CD4-positive, alpha-beta T cell (primary cell): ENCODE measurements around the gene STEAP2. TPM values are rescaled to one million over a fixed set of nuclear protein-coding genes. Genes with fewer than 3 reads are reported as not detected.

Experiments used
- ATAC-seq: fragments of 200-7000 bp; cut with Tn5 transposase; one replicate; pipeline ENCODE4 v1.10.0; 2022; ENCODE audit warnings: mild to moderate bottlenecking; ENCODE audit not compliant: poor library complexity
- CTCF ChIA-PET: fragments of 350-600 bp; sonication (Branson Sonifier 250); formaldehyde crosslinking; loops from one replicate; lab custom pipeline; 2021; ENCODE audit warnings: antibody characterized with exemption, inconsistent platforms; lab: Charles Lee
- POLR2A ChIA-PET: fragments of 350-600 bp; sonication (Branson Sonifier 250); formaldehyde crosslinking; loops from one replicate; lab custom pipeline; 2021; ENCODE audit warnings: antibody characterized with exemption, inconsistent platforms; lab: Charles Lee
- DNase-seq, 14 experiments: peaks; one replicate each; pipeline ENCODE4 v3.0.0-alpha.2; 2013 to 2020; ENCODE audit warnings: mixed read lengths in 2 of 14
- H3K27ac ChIP-seq, 2 donors: one replicate each; pipeline versions ENCODE4 v1.5.1 to v1.7.0; 2013; ENCODE audit warnings: low read length in 2 of 2, low read depth in 1 of 2, mild to moderate bottlenecking in 1 of 2
- H3K27me3 ChIP-seq, 2 experiments: 1 replicate in 1 of 2; 2 replicates in 1 of 2; pipeline versions ENCODE4 v1.6.1 to v1.7.0; 2013; ENCODE audit warnings: low read length in 2 of 2, control low read depth in 1 of 2, mild to moderate bottlenecking in 1 of 2, moderate library complexity in 1 of 2; ENCODE audit not compliant: insufficient read depth in 2 of 2, control insufficient read depth in 1 of 2
- H3K36me3 ChIP-seq: one replicate; pipeline ENCODE4 v1.6.1; 2013; ENCODE audit warnings: low read length, control low read depth; ENCODE audit not compliant: insufficient read depth
- H3K4me1 ChIP-seq: one replicate; pipeline ENCODE4 v1.6.1; 2013; ENCODE audit warnings: low read length, control low read depth; ENCODE audit not compliant: insufficient read depth
- H3K4me3 ChIP-seq: one replicate; pipeline ENCODE4 v1.5.1; 2013; ENCODE audit warnings: mild to moderate bottlenecking, low read length, moderate library complexity
- H3K9me3 ChIP-seq, 2 experiments: 1 replicate in 1 of 2; 2 replicates in 1 of 2; pipeline versions ENCODE4 v1.6.1 to v1.7.0; 2013; ENCODE audit warnings: low read length in 2 of 2, mild to moderate bottlenecking in 2 of 2, control low read depth in 1 of 2, moderate library complexity in 1 of 2; ENCODE audit not compliant: control insufficient read depth in 1 of 2, insufficient read depth in 1 of 2
- H3K27ac Mint-ChIP-seq: one replicate; pipeline ENCODE4 v1.8.0; 2020; ENCODE audit warnings: mixed read lengths
- H3K27me3 Mint-ChIP-seq: one replicate; pipeline ENCODE4 v1.8.0; 2021; ENCODE audit warnings: mixed read lengths
- H3K36me3 Mint-ChIP-seq: one replicate; pipeline ENCODE4 v1.8.0; 2021; ENCODE audit warnings: low read depth, mixed read lengths
- H3K4me1 Mint-ChIP-seq: one replicate; pipeline ENCODE4 v1.8.0; 2021; ENCODE audit warnings: low read depth, mixed read lengths
- H3K4me3 Mint-ChIP-seq: one replicate; pipeline ENCODE4 v1.8.0; 2020; ENCODE audit warnings: mild to moderate bottlenecking, mixed read lengths
- H3K9me3 Mint-ChIP-seq: one replicate; pipeline ENCODE4 v1.8.0; 2020; ENCODE audit warnings: mixed read lengths
- CTCF ChIP-seq: fragments of 200-600 bp; IDR thresholded peaks from one replicate; pipeline ENCODE4 v1.8.0; 2022; ENCODE audit warnings: antibody characterized with exemption, mild to moderate bottlenecking
- intact Hi-C, 2 experiments: fragments of 100-400 bp; cut with DNase I in 1 of 2; cut with micrococcal nuclease in 1 of 2; formaldehyde crosslinking; loops; one replicate each; pipeline versions ENCODE4 v1.15.1 to v1.9.0; 2023 to 2025; cut with DNase I, micrococcal nuclease
- total RNA-seq, 174 experiments: library from RNA in 2 of 174; stranded (reverse) in 2 of 174; gene quantifications; one replicate each; pipeline ENCODE4 v1.2.3 and lab custom pipeline; 2021 to 2026

Gene STEAP2
- total RNA-seq, 2 experiments from 2014 or later, result not detected

DNA sequence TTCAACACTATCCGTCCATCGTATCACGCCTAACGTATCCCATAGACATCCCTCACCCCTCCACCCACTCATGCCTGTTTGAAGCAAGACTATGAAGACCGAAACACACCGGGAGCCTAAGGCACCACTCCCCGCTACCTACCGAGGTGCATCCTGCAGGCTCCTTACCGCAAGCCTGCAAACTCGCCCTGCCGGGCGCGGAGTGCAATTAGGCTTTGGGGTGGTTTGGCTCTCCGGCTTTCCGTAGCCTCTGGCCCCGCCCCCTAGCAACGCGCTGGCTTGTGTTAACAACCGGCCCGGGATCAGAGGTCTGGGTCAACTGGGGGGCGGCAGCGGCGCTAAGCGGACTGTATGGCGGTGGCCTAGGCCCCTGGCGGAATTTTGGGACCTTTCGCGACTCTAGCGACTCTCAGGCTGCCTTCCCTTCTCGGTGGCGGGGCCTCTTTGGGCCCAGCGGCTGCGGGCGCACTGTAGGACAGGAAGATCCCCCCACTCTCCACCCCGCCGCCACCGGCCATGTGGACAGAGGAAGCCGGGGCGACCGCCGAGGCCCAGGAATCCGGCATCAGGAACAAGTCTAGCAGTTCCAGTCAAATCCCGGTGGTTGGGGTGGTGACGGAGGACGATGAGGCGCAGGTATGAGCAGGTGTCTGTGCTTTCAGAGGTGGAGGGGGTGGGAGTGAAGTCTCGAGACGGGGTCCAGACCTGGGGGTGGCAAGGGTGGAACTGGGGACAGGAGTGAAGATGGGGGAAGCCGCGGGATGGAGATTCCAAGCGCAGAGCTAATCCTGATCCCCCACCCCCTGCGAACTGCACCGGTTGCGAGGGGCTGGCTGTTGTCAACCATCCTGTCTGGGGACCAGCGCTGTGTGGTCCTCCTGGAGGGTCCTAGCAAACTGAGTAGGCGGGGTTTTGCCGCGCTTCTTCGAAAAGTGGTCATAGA, 33.6 kb downstream of the STEAP2 start, which contains the start of gene CFAP69:
CFAP69 (plus strand) TSS at position 266 of the 943 bp plus-strand sequence; CDS start at position 517, 251 bp downstream.
- Histone ChIP-seq H3K36me3 (no peaks in the 10 kb centered on the region), H3K4me3 (peak within 1 kb of the TSS; percentile 82), H3K27ac (no peak within 1 kb of the TSS), H3K27me3 (peaks cover 10 to 32% of the 10 kb centered on the region in 2 experiments), H3K4me1 (peaks cover 17% of the 10 kb centered on the region), H3K9me3 (peaks cover 0 to 5% of the 10 kb centered on the region in 2 experiments)
- Mint-ChIP-seq H3K4me3 (peak within 1 kb of the TSS; percentile 90), H3K9me3 (no peaks in the 10 kb centered on the region), H3K27me3 (peaks cover 67% of the 10 kb centered on the region), H3K4me1 (peaks cover 26% of the 10 kb centered on the region), H3K27ac (peak within 1 kb of the TSS; percentile 15), H3K36me3 (peaks cover 5% of the 10 kb centered on the region)
- ChIA-PET POLR2A (no interaction called here), CTCF (no interaction called here)
- ATAC-seq (peak; percentile 87), DNase-seq (peak; percentile 73 to 90 (median 81))
- intact Hi-C loops, result loop anchor here (5.0 kb wide), 3 partner anchors 102 to 162 kb away; partner anchors contain the start of genes GTPBP10 (in 2 of the 2) and CLDN12 (in 1 of the 2)
- TF ChIP-seq CTCF, result no peak

DNA sequence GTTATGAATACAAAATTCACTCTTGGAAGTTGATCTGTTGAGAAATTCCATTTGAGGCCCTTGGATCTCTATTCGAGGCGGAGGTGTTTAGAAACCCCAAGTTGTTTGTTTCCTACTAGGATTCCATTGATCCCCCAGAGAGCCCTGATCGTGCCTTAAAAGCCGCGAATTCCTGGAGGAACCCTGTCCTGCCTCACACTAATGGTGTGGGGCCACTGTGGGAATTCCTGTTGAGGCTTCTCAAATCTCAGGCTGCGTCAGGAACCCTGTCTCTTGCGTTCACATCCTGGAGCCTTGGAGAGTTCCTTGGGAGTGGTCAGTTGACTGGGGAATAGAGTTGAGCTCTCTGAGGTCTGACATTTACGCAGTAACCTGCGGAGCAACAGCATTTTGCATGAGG, 34.6 kb downstream of the STEAP2 start:
- intact Hi-C loops, result loop anchor here (5.0 kb wide), 3 partner anchors 101 to 161 kb away; partner anchors contain the start of genes GTPBP10 (in 2 of the 2) and CLDN12 (in 1 of the 2)
- Mint-ChIP-seq H3K27ac (no peak overlapping the region), H3K4me1 (peaks cover 26% of the 10 kb centered on the region), H3K4me3 (peak overlapping the region; percentile 90), H3K27me3 (peaks cover 72% of the 10 kb centered on the region), H3K36me3 (peaks cover 5% of the 10 kb centered on the region), H3K9me3 (no peaks in the 10 kb centered on the region)
- POLR2A ChIA-PET, result no interaction called here
- Histone ChIP-seq H3K27ac (no peak overlapping the region), H3K4me1 (peaks cover 17% of the 10 kb centered on the region), H3K36me3 (no peaks in the 10 kb centered on the region), H3K27me3 (peaks cover 10 to 35% of the 10 kb centered on the region in 2 experiments), H3K9me3 (peaks cover 0 to 5% of the 10 kb centered on the region in 2 experiments), H3K4me3 (no peak overlapping the region)
- TF ChIP-seq CTCF, result no peak
- ATAC-seq (no peak), DNase-seq (no peak)
- CTCF ChIA-PET, result no interaction called here

DNA sequence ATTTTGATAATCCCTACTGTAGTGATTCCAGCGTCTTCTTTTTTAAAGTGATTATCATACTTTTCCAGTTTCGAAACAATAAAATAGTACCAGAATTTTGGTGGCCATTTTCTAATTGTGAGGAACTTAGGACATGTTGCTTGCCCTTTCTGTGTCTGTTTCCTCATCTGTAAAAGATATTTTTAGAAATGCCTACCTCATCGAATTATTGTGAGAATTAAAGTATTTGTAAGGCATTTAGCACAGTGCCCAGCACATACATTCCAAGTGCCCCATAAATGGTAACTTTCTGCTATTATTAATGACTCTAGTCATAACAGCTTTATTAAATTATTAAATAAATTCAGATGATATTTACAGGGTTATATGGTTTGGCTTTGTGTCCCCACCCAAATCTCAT, 37.2 kb downstream of the STEAP2 start:
- ChIA-PET POLR2A (no interaction called here), CTCF (no interaction called here)
- intact Hi-C loops, result loop anchor here (5.0 kb wide), 3 partner anchors 99 to 159 kb away; partner anchors contain the start of genes GTPBP10 (in 2 of the 2) and CLDN12 (in 1 of the 2)
- TF ChIP-seq CTCF, result no peak
- Mint-ChIP-seq H3K4me3 (no peak overlapping the region), H3K9me3 (no peaks in the 10 kb centered on the region), H3K27me3 (peaks cover 70% of the 10 kb centered on the region), H3K27ac (no peak overlapping the region), H3K4me1 (peaks cover 24% of the 10 kb centered on the region), H3K36me3 (peaks cover 5% of the 10 kb centered on the region)
- ATAC-seq, result no peak
- no peak for DNase-seq
- no peak overlapping the region for H3K4me3 ChIP-seq
- H3K4me1 ChIP-seq, result peaks cover 17% of the 10 kb centered on the region
- H3K27ac ChIP-seq, result no peak overlapping the region
- H3K36me3 ChIP-seq, result no peaks in the 10 kb centered on the region
- H3K9me3 ChIP-seq, result peaks cover 0 to 5% of the 10 kb centered on the region in 2 experiments
- H3K27me3 ChIP-seq, result peaks cover 13 to 40% of the 10 kb centered on the region in 2 experiments
